DOHH2 (cell line): Measurements from ENCODE around the gene CHCHD3.

Experiments
- CTCF ChIP-seq: fragments of 200-600 bp; sonication (generic); IDR thresholded peaks from one replicate; pipeline ENCODE4 v1.5.1; 2014; ENCODE audit warnings: antibody characterized with exemption, mild to moderate bottlenecking, low read depth, low read length; ENCODE audit not compliant: poor library complexity, severe bottlenecking
- EZH2phosphoT487 ChIP-seq: fragments of 200-600 bp; sonication (generic); IDR thresholded peaks from 2 replicates; pipeline ENCODE4 v1.6.1; 2017; ENCODE audit warnings: borderline replicate concordance, mild to moderate bottlenecking, antibody characterized with exemption, low read length, moderate library complexity, mixed read lengths

- no peak for TF ChIP-seq CTCF
- no peak for TF ChIP-seq EZH2phosphoT487
These were observed 341.7 kb downstream of the CHCHD3 start for GRCh38 chr7:132740176-132740575.
